Activated T-helper 1 cell treated with anti-CD3 and anti-CD28 coated beads, Interleukin-12 subunit alpha, Interleukin-12 subunit beta, Interleukin-2, Interleukin-4 antibody, amounts not matched to agents 30 ng/mL and 10 ng/mL and 1 ng/mL, durations not matched to agents 14 hours and 24 hours and 36 hours (primary cell): ENCODE results near the gene AOC2. TPM values are rescaled to one million over a fixed set of nuclear protein-coding genes. Genes with fewer than 3 reads are reported as not detected.

ENCODE experiments used
- DNase-seq: peaks from one replicate; pipeline ENCODE4 v3.0.0; 2021; ENCODE audit warnings: low spot score
- H3K27ac Mint-ChIP-seq: one replicate; pipeline ENCODE4 v1.8.0; 2021; ENCODE audit warnings: mild to moderate bottlenecking, mixed read lengths
- H3K27me3 Mint-ChIP-seq: one replicate; pipeline ENCODE4 v1.8.0; 2022; ENCODE audit warnings: mild to moderate bottlenecking, moderate library complexity, mixed read lengths; ENCODE audit not compliant: insufficient read depth
- H3K36me3 Mint-ChIP-seq: one replicate; pipeline ENCODE4 v1.8.0; 2021; ENCODE audit warnings: low read depth, mixed read lengths
- H3K4me1 Mint-ChIP-seq: one replicate; pipeline ENCODE4 v1.8.0; 2021; ENCODE audit warnings: low read depth, mixed read lengths
- H3K4me3 Mint-ChIP-seq: one replicate; pipeline ENCODE4 v1.8.0; 2021; ENCODE audit warnings: mild to moderate bottlenecking, moderate library complexity, mixed read lengths
- H3K9me3 Mint-ChIP-seq: one replicate; pipeline ENCODE4 v1.8.0; 2021; ENCODE audit warnings: mixed read lengths
- intact Hi-C: fragments of 100-400 bp; cut with micrococcal nuclease; formaldehyde crosslinking; loops from one replicate; pipeline ENCODE4 v1.15.1; 2024
- total RNA-seq: library from RNA; stranded (reverse); gene quantifications from 2 replicates; pipeline ENCODE4 v1.2.3, GENCODE V29; 2022

Gene AOC2
- total RNA-seq, 1 donor from 2014 or later: 4.0 TPM

GRCh38 chr17:42809250-42809649, 35.1 kb upstream of the AOC2 start:
- no peaks in the 10 kb centered on the region for H3K9me3 Mint-ChIP-seq
- H3K4me1 Mint-ChIP-seq: no peaks in the 10 kb centered on the region
- H3K36me3 Mint-ChIP-seq: peaks cover 24% of the 10 kb centered on the region
- no peak for DNase-seq
- H3K4me3 Mint-ChIP-seq: no peak overlapping the region
- H3K27ac Mint-ChIP-seq: no peak overlapping the region
- intact Hi-C loops: no loop called here
- peaks cover 2% of the 10 kb centered on the region for H3K27me3 Mint-ChIP-seq

DNA sequence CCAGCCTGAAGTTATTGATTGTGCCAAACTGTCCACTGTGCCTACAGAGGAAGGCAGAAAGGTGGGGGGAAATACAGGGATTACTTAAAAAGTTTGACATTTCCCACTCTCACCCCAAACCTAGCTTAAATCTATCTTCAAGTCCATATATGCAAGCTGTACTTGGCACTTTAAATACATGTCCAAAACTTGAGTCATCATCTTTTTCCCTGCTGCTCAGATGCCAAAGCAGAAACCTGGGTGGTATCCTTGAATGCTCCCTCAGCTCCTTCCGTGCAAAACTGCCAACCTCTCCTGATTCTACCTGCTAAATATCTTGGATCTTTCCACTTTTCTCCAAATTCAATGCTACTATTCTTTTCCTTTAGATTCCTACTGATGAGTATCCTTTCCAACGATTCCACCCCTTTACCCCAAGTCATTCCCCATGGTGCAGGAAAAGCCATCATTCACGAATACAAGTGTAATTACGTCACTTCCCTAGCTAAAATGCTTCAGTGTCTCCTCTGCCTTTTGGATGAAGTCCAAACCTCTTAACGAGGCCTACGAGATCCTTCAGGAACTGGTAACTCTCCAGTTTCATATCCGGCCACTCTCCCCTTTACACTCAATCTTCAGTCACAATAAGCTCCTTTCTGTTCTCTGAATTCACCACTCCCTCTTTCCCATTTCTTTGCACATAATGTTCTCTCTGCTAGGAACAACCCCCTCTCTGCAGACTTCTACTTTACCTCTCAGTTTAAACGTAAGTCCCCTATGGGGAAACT, 29.6 kb upstream of the AOC2 start:
- Mint-ChIP-seq H3K27ac (no peak overlapping the region), H3K36me3 (peaks cover 60% of the 10 kb centered on the region), H3K4me3 (no peak overlapping the region), H3K4me1 (no peaks in the 10 kb centered on the region), H3K27me3 (no peaks in the 10 kb centered on the region), H3K9me3 (no peaks in the 10 kb centered on the region)
- intact Hi-C loops: no loop called here
- no peak for DNase-seq

- Mint-ChIP-seq H3K27ac (no peak overlapping the region), H3K27me3 (no peaks in the 10 kb centered on the region), H3K4me1 (peaks cover 10% of the 10 kb centered on the region), H3K9me3 (no peaks in the 10 kb centered on the region), H3K36me3 (peaks cover 60% of the 10 kb centered on the region), H3K4me3 (no peak overlapping the region)
- intact Hi-C loops: no loop called here
- DNase-seq: no peak
Measured at GRCh38 chr17:42817866-42818265, 26.5 kb upstream of the AOC2 start.

GRCh38 chr17:42818379-42818778, 26.0 kb upstream of the AOC2 start:
- Mint-ChIP-seq H3K9me3 (no peaks in the 10 kb centered on the region), H3K36me3 (peaks cover 62% of the 10 kb centered on the region), H3K4me1 (peaks cover 12% of the 10 kb centered on the region), H3K4me3 (no peak overlapping the region), H3K27me3 (no peaks in the 10 kb centered on the region), H3K27ac (peak overlapping the region; percentile 28)
- DNase-seq: no peak
- intact Hi-C loops: no loop called here

DNA sequence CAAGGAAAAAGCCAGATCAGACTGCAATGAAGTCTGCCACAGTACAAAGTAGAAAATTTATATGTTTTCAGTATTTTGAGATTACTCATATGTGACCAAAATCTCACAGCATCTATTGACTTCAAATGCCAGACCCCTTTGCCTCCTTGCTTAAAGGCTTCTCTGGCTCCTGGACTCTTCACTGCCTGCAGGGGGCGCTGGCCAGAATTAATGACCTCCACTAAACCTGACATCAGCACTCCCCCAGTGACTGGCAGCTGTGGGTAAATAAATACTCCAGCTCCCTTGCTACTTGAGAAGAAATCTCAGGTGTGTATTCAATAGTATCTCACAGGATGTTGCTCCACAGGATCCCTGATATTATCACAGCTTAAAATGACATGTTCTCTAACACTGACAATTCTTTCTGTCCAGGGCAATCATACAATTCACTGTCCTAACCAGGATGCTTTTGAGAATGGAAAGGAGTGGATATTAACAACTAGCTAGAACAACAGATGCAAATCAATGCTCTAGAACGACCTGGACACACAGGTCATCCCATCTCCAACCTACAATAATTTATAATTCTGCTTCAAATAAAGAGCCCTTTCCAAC, 24.3 kb upstream of the AOC2 start:
- intact Hi-C loops: loop anchor here (5.0 to 10.0 kb wide), 2 partner anchors 145 to 853 kb away; partner anchors contain the start of genes AARSD1 and CNP
- Mint-ChIP-seq H3K9me3 (no peaks in the 10 kb centered on the region), H3K27ac (no peak overlapping the region), H3K4me3 (peak overlapping the region; percentile 2), H3K4me1 (peaks cover 23% of the 10 kb centered on the region), H3K36me3 (peaks cover 55% of the 10 kb centered on the region), H3K27me3 (no peaks in the 10 kb centered on the region)
- DNase-seq: peak; percentile 38

DNA sequence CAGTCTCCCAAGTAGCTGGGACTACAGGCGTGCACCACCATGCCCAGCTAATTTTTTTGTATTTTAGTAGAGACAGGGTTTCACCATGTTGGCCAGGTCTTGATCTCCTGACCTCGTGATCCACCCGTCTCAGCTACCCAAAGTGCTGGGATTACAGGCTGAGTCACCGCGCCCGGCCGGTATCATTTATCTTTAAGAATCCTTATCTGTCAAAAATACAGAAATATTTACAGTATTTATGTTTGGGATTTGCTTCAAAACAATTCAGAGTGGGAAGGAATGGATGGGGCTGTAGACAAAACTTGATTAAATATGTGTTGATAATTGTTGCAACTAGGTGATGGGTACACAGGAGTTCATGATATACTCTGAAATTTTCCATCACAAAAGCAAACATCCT, 23.2 kb upstream of the AOC2 start:
- Mint-ChIP-seq H3K27ac (no peak overlapping the region), H3K4me3 (peak overlapping the region; percentile 45), H3K36me3 (peaks cover 46% of the 10 kb centered on the region), H3K27me3 (peaks cover 3% of the 10 kb centered on the region), H3K4me1 (peaks cover 23% of the 10 kb centered on the region), H3K9me3 (no peaks in the 10 kb centered on the region)
- no peak for DNase-seq
- intact Hi-C loops: loop anchor here (5.0 to 10.0 kb wide), 2 partner anchors 144 to 854 kb away; partner anchors contain the start of genes AARSD1 and CNP

- no peaks in the 10 kb centered on the region for H3K9me3 Mint-ChIP-seq
- H3K4me1 Mint-ChIP-seq: peaks cover 20% of the 10 kb centered on the region
- H3K36me3 Mint-ChIP-seq: peaks cover 6% of the 10 kb centered on the region
- intact Hi-C loops: loop anchor here (10.0 kb wide), 1 partner anchor 137 kb away; the partner anchor contains the start of gene AARSD1
- no peak for DNase-seq
- no peak overlapping the region for H3K4me3 Mint-ChIP-seq
- H3K27me3 Mint-ChIP-seq: peaks cover 10% of the 10 kb centered on the region
- no peak overlapping the region for H3K27ac Mint-ChIP-seq
Measured at GRCh38 chr17:42827472-42827871, 16.9 kb upstream of the AOC2 start.

GRCh38 chr17:42830971-42831370, 13.4 kb upstream of the AOC2 start:
- H3K9me3 Mint-ChIP-seq: no peaks in the 10 kb centered on the region
- peaks cover 7% of the 10 kb centered on the region for H3K27me3 Mint-ChIP-seq
- peak overlapping the region; percentile 16 for H3K4me3 Mint-ChIP-seq
- peaks cover 6% of the 10 kb centered on the region for H3K36me3 Mint-ChIP-seq
- intact Hi-C loops: loop anchor here (5.0 kb wide), 1 partner anchor 151 kb away; the partner anchor contains the start of genes PTGES3L and RUNDC1
- H3K27ac Mint-ChIP-seq: no peak overlapping the region
- H3K4me1 Mint-ChIP-seq: peaks cover 19% of the 10 kb centered on the region
- no peak for DNase-seq

- Mint-ChIP-seq H3K27ac (peak overlapping the region; percentile 93), H3K4me1 (peaks cover 19% of the 10 kb centered on the region), H3K27me3 (peaks cover 7% of the 10 kb centered on the region), H3K9me3 (no peaks in the 10 kb centered on the region), H3K4me3 (peak overlapping the region; percentile 90), H3K36me3 (peaks cover 12% of the 10 kb centered on the region)
- DNase-seq: no peak
- intact Hi-C loops: loop anchor here (2.0 to 5.0 kb wide), 3 partner anchors 150 to 292 kb away; partner anchors contain the start of genes BRCA1, PSMC3IP, PTGES3L and RUNDC1
Measured at GRCh38 chr17:42832213-42832933, 12.0 kb upstream of the AOC2 start.

GRCh38 chr17:42832934-42833766, 11.2 kb upstream of the AOC2 start, which contains the start of gene PSME3:
PSME3 (plus strand) TSS chr17:42833397; CDS start chr17:42833632, 235 bp downstream.
- Mint-ChIP-seq H3K4me3 (peak within 1 kb of the TSS; percentile 90), H3K36me3 (peaks cover 18% of the 10 kb centered on the region), H3K9me3 (no peaks in the 10 kb centered on the region), H3K27ac (peak within 1 kb of the TSS; percentile 93), H3K27me3 (peaks cover 4% of the 10 kb centered on the region), H3K4me1 (peaks cover 23% of the 10 kb centered on the region)
- intact Hi-C loops: loop anchor here (1.0 to 5.0 kb wide), 5 partner anchors 9 to 337 kb away; partner anchors contain the start of genes BECN1, BRCA1, PSMC3IP and PTGES3L
- peak; percentile 88 for DNase-seq

DNA sequence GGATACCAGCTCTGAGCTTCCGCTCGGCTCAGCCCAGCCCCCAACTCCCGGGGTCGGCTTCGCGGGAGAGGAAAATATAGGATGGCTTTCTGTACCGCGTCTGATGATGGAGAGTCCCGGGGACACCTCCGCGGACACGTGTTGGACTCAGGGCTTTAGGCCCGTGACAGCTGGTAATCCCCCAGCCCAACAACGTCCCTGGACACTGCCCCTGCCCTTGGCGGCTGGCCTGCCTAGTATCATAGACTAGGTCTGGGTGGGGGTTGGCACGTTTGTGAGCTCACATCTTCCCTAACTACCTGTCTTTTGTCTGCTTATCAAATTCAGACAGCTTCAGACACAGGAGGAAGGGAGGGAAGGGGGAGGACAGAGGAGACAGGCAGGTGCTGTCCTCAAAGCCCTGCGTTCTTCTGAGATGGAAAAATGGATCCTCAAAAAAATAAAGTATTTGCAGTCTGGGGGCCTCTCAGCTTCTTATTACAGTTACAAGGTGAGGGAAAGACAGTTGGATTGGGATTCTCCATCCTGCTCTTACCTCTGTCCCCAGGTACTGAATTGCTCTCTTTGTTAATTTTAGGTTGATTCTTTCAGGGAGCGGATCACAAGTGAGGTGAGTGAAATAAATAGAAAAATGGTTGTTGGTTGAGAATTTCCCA, 10.5 kb upstream of the AOC2 start:
- Mint-ChIP-seq H3K9me3 (no peaks in the 10 kb centered on the region), H3K27me3 (peaks cover under 1% of the 10 kb centered on the region), H3K4me1 (peaks cover 23% of the 10 kb centered on the region), H3K4me3 (peak overlapping the region; percentile 90), H3K27ac (peak overlapping the region; percentile 93), H3K36me3 (peaks cover 23% of the 10 kb centered on the region)
- DNase-seq: no peak
- intact Hi-C loops: loop anchor here (1.0 to 5.0 kb wide), 5 partner anchors 10 to 336 kb away; partner anchors contain the start of genes BECN1, BRCA1, PSMC3IP and PTGES3L
